ENCODE measurements around the gene MMP2.

DNA sequence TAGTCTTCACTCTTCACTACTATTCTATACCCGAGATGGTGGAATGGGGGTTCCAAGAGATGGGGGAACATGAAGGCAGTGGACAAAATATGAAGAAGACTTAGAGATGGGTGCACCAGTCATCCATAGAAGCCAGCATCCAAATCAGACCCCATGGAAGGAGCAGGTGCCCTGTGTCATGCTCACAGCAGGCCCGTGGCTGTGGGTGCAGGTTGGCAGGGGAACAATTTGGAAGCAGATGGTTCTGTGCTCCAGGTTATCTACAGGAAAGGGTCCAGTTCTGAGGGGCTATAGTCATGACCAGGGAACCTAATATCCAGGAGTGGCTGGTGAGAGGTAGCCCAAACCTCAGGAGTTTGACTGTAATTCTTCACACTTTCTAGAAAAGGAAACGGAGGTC is 20.3 kb downstream of the MMP2 start:
- TF ChIP-seq, protein P1, sequence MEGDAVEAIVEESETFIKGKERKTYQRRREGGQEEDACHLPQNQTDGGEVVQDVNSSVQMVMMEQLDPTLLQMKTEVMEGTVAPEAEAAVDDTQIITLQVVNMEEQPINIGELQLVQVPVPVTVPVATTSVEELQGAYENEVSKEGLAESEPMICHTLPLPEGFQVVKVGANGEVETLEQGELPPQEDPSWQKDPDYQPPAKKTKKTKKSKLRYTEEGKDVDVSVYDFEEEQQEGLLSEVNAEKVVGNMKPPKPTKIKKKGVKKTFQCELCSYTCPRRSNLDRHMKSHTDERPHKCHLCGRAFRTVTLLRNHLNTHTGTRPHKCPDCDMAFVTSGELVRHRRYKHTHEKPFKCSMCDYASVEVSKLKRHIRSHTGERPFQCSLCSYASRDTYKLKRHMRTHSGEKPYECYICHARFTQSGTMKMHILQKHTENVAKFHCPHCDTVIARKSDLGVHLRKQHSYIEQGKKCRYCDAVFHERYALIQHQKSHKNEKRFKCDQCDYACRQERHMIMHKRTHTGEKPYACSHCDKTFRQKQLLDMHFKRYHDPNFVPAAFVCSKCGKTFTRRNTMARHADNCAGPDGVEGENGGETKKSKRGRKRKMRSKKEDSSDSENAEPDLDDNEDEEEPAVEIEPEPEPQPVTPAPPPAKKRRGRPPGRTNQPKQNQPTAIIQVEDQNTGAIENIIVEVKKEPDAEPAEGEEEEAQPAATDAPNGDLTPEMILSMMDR (IDR thresholded peaks at IDR 0.05; ENCODE audit: control extremely low read depth in 1 of 3, insufficient read depth in 1 of 3, low read depth in 1 of 3, low read length in 3 of 3): no peak
- TF ChIP-seq EZH2 (IDR thresholded peaks at IDR 0.05; ENCODE audit: low read depth, low read length, severe bottlenecking) (no peak), CBX5 (IDR thresholded peaks at IDR 0.05; ENCODE audit: low read depth, low read length) (no peak), BRCA1 (IDR thresholded peaks at IDR 0.05; ENCODE audit: low read depth, low read length) (no peak), RXRA (IDR thresholded peaks at IDR 0.05; ENCODE audit: insufficient read depth, low read depth, low read length) (no peak), YY1 (IDR thresholded peaks at IDR 0.05; ENCODE audit: low read depth, low read length) (no peak), SIN3A (conservative IDR thresholded peaks at IDR 0.05 in 1 of 2, IDR thresholded peaks at IDR 0.05 in 1 of 2; ENCODE audit: low read depth in 1 of 2, low read length in 2 of 2) (no peak), CREB1 (IDR thresholded peaks at IDR 0.05) (no peak), NRF1 (IDR thresholded peaks at IDR 0.05; ENCODE audit: low read depth, low read length) (no peak), RAD21 (IDR thresholded peaks at IDR 0.05 in 1 of 2, conservative IDR thresholded peaks at IDR 0.05 in 1 of 2; ENCODE audit: low read depth in 2 of 2, low read length in 2 of 2) (no peak), ZNF274 (IDR thresholded peaks at IDR 0.05; ENCODE audit: borderline replicate concordance, extremely low read depth, low read length) (no peak)
- TF ChIP-seq, protein P2, sequence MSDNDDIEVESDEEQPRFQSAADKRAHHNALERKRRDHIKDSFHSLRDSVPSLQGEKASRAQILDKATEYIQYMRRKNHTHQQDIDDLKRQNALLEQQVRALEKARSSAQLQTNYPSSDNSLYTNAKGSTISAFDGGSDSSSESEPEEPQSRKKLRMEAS (IDR thresholded peaks at IDR 0.05): no peak
